Endothelial cell (in vitro differentiated cells): ENCODE measurements around the gene TSPAN33. TPM values are rescaled to one million over a fixed set of nuclear protein-coding genes. Genes with fewer than 3 reads are reported as not detected.
"Not testable (repeated sequence)": the region's sequence is repeated elsewhere in the genome, so short reads cannot be mapped to it uniquely, and the experiment has no call there.

Experiments
- DNase-seq: peaks from one replicate; pipeline ENCODE4 v3.0.0; 2021; ENCODE audit warnings: low spot score
- H3K27ac Mint-ChIP-seq: one replicate; pipeline ENCODE4 v1.8.0; 2021; ENCODE audit warnings: mixed read lengths, inconsistent platforms; ENCODE audit not compliant: unreplicated experiment
- H3K27me3 Mint-ChIP-seq: one replicate; pipeline ENCODE4 v1.8.0; 2021; ENCODE audit warnings: mild to moderate bottlenecking, moderate library complexity, mixed read lengths, inconsistent platforms; ENCODE audit not compliant: unreplicated experiment
- H3K36me3 Mint-ChIP-seq: one replicate; pipeline ENCODE4 v1.8.0; 2021; ENCODE audit warnings: mild to moderate bottlenecking, low read depth, mixed read lengths, inconsistent platforms; ENCODE audit not compliant: unreplicated experiment
- H3K4me1 Mint-ChIP-seq: one replicate; pipeline ENCODE4 v1.8.0; 2021; ENCODE audit warnings: mild to moderate bottlenecking, mixed read lengths, inconsistent platforms; ENCODE audit not compliant: unreplicated experiment
- H3K4me3 Mint-ChIP-seq: one replicate; pipeline ENCODE4 v1.8.0; 2021; ENCODE audit warnings: mild to moderate bottlenecking, mixed read lengths, inconsistent platforms; ENCODE audit not compliant: unreplicated experiment
- H3K9me3 Mint-ChIP-seq: one replicate; pipeline ENCODE4 v1.8.0; 2021; ENCODE audit warnings: mixed read lengths, inconsistent platforms; ENCODE audit not compliant: unreplicated experiment
- total RNA-seq: library from RNA; stranded (reverse); fragmentation: NEBNext Ultra II Directional; extraction: Animal tissue kit (Norgen Biotek cat#: 25700); gene quantifications from one replicate; pipeline ENCODE4 v1.2.1, GENCODE V29; 2021; ENCODE audit not compliant: unreplicated experiment
- TF ChIP-seq, protein P1 (sequence below): fragments of 200-600 bp; sonication (generic); IDR thresholded peaks from one replicate; pipeline ENCODE4 v1.5.0; 2021; ENCODE audit warnings: antibody characterized with exemption; ENCODE audit not compliant: unreplicated experiment

Gene TSPAN33
- total RNA-seq, 1 donor from 2014 or later, result 1.8 TPM

DNA sequence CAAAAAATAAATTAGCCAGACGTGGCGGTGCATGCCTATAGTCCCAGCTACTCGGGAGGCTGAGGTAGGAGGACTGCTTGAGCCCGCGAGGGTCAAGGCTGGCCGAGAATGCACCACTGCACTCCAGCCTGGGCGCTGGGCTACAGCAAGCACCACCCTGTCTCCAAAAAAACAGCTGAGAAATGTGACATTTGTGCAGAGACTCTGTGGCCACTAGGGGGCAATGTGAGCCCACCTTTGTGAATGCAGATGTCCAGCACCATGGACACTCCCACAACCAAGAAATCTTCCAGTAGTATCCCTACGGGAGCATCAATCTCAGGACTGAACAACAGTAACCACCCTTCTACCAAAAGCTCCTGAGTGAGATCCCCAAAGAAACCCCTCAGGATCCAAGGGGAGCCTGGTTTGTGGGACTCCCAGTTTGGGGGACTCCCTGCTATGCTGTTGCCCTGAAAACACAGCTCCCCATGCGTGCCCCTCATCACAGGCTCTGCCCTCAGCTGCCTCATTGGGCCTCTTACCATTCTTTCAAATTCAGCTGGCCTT lies 74.1 kb downstream of the TSPAN33 start:
- peak; percentile 86 for DNase-seq
- Mint-ChIP-seq H3K27me3 (peaks cover 5% of the 10 kb centered on the region), H3K4me1 (peaks cover 18% of the 10 kb centered on the region), H3K36me3 (peaks cover 16% of the 10 kb centered on the region), H3K9me3 (no peaks in the 10 kb centered on the region), H3K27ac (no peak overlapping the region), H3K4me3 (no peak overlapping the region)
- TF ChIP-seq, protein P1, sequence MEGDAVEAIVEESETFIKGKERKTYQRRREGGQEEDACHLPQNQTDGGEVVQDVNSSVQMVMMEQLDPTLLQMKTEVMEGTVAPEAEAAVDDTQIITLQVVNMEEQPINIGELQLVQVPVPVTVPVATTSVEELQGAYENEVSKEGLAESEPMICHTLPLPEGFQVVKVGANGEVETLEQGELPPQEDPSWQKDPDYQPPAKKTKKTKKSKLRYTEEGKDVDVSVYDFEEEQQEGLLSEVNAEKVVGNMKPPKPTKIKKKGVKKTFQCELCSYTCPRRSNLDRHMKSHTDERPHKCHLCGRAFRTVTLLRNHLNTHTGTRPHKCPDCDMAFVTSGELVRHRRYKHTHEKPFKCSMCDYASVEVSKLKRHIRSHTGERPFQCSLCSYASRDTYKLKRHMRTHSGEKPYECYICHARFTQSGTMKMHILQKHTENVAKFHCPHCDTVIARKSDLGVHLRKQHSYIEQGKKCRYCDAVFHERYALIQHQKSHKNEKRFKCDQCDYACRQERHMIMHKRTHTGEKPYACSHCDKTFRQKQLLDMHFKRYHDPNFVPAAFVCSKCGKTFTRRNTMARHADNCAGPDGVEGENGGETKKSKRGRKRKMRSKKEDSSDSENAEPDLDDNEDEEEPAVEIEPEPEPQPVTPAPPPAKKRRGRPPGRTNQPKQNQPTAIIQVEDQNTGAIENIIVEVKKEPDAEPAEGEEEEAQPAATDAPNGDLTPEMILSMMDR, result peak; percentile 97

DNA sequence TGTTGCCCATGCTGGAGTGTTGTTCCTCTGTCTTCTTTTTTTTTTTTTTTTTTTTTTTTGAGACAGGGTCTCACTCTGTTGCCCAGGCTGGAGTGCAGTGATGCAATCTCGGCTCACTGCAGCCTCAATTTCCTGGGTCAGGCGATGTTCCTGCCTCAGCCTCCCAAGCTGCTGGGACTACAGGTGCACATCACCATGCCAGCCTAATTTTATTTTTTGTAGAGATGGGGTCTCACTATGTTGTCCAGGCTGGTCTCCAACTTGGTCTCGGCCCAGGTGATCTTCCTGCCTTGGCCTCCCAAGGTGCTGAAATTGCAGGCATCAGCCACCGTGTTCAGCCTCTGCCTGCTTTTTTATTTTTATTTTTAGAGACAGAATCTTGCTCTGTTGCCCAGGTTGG lies 74.7 kb downstream of the TSPAN33 start:
- H3K4me3 Mint-ChIP-seq, DNase-seq, H3K9me3 Mint-ChIP-seq, H3K27ac Mint-ChIP-seq, H3K27me3 Mint-ChIP-seq: not testable (repeated sequence)
- Mint-ChIP-seq H3K36me3 (peaks cover 16% of the 10 kb centered on the region), H3K4me1 (peaks cover 20% of the 10 kb centered on the region)

Other genes with a start within 250 kb of the TSPAN33 start
- gene KCP, start 234.0 kb upstream of the TSPAN33 start, total RNA-seq, result 4.3 TPM
- 3.9 TPM for gene IRF5, start 206.8 kb upstream of the TSPAN33 start, total RNA-seq
- 42.6 TPM for gene TNPO3, start 89.6 kb upstream of the TSPAN33 start, total RNA-seq
- gene SMO, start 43.9 kb downstream of the TSPAN33 start, total RNA-seq, result 17.4 TPM
- gene AHCYL2, start 80.3 kb downstream of the TSPAN33 start, total RNA-seq, result 19.9 TPM